ENCODE results near the gene PLRG1. TPM values are rescaled to one million over a fixed set of nuclear protein-coding genes. Genes with fewer than 3 reads are reported as not detected.

Gene PLRG1
- total RNA-seq, 1 donor, result 60.6 TPM

GRCh38 chr4:154583677-154584076 is 33.5 kb upstream of the PLRG1 start:
- H3K27me3 ChIP-seq (ENCODE audit: insufficient read depth, low read length), result peaks cover 4% of the 10 kb centered on the region
- H3K4me3 ChIP-seq (ENCODE audit: low read length), result no peak overlapping the region
- no peaks in the 10 kb centered on the region for H3K4me1 ChIP-seq (ENCODE audit: insufficient read depth, low read length)
- H3K9me3 ChIP-seq (ENCODE audit: low read depth, low read length), result no peaks in the 10 kb centered on the region

- no peak overlapping the region for H3K4me3 ChIP-seq (ENCODE audit: low read length)
- no peaks in the 10 kb centered on the region for H3K4me1 ChIP-seq (ENCODE audit: insufficient read depth, low read length)
- no peaks in the 10 kb centered on the region for H3K9me3 ChIP-seq (ENCODE audit: low read depth, low read length)
- peaks cover 4% of the 10 kb centered on the region for H3K27me3 ChIP-seq (ENCODE audit: insufficient read depth, low read length)
Observed at GRCh38 chr4:154583230-154583629, 33.0 kb upstream of the PLRG1 start.

- H3K27me3 ChIP-seq (ENCODE audit: insufficient read depth, low read length), result peaks cover 4% of the 10 kb centered on the region
- no peaks in the 10 kb centered on the region for H3K4me1 ChIP-seq (ENCODE audit: insufficient read depth, low read length)
- no peak overlapping the region for H3K4me3 ChIP-seq (ENCODE audit: low read length)
- H3K9me3 ChIP-seq (ENCODE audit: low read depth, low read length), result no peaks in the 10 kb centered on the region
Observed at GRCh38 chr4:154582723-154583122, 32.5 kb upstream of the PLRG1 start.

DNA sequence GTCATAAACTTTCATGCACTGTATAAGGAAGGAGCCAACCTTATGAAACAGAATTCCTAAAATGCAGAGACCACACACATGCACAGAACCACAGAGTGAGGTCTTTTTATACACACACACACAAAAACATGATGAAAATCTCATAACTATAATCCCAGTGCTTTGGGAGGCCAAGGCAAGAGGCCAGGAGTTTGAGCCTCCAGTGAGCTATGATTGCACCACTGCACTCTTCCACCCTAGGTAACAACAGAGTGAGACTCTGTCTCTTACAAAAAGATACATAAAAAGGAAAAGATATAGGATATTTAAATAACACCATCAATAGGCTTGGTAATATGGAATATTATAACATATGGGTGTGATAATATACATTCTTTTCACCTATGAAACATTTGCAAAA is 29.7 kb upstream of the PLRG1 start:
- Histone ChIP-seq H3K4me1 (ENCODE audit: insufficient read depth, low read length) (no peaks in the 10 kb centered on the region), H3K9me3 (ENCODE audit: low read depth, low read length) (no peaks in the 10 kb centered on the region), H3K4me3 (ENCODE audit: low read length) (no peak overlapping the region), H3K27me3 (ENCODE audit: insufficient read depth, low read length) (peaks cover 11% of the 10 kb centered on the region)

- peaks cover 11% of the 10 kb centered on the region for H3K27me3 ChIP-seq (ENCODE audit: insufficient read depth, low read length)
- H3K4me1 ChIP-seq (ENCODE audit: insufficient read depth, low read length), result no peaks in the 10 kb centered on the region
- H3K9me3 ChIP-seq (ENCODE audit: low read depth, low read length), result no peaks in the 10 kb centered on the region
- no peak overlapping the region for H3K4me3 ChIP-seq (ENCODE audit: low read length)
Observed at GRCh38 chr4:154578919-154579318, 28.7 kb upstream of the PLRG1 start.

DNA sequence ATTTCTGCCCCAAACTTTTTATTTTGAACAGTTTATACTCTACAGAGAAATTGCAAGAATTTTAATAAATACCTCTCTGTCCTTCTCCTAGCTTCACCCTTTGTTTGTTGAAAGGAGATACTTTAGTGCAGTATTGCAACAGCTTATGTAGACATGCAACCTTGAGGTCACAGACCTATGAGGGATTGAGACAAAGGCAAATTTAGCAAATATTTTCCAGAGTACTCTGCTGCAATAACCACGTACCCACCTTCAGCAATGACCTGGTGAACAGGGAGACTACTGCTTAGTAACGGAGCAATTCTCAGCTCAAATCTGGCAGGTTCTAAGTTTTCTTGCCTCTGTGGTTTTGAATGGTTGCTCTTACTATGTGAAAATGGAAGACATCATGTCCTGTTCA is 27.1 kb upstream of the PLRG1 start:
- H3K4me3 ChIP-seq (ENCODE audit: low read length), result no peak overlapping the region
- H3K9me3 ChIP-seq (ENCODE audit: low read depth, low read length), result no peaks in the 10 kb centered on the region
- H3K27me3 ChIP-seq (ENCODE audit: insufficient read depth, low read length), result peaks cover 11% of the 10 kb centered on the region
- no peaks in the 10 kb centered on the region for H3K4me1 ChIP-seq (ENCODE audit: insufficient read depth, low read length)

- Histone ChIP-seq H3K4me1 (ENCODE audit: insufficient read depth, low read length) (no peaks in the 10 kb centered on the region), H3K27me3 (ENCODE audit: insufficient read depth, low read length) (peaks cover 7% of the 10 kb centered on the region), H3K9me3 (ENCODE audit: low read depth, low read length) (no peaks in the 10 kb centered on the region), H3K4me3 (ENCODE audit: low read length) (no peak overlapping the region)
Observed at GRCh38 chr4:154574311-154574710, 24.1 kb upstream of the PLRG1 start.

DNA sequence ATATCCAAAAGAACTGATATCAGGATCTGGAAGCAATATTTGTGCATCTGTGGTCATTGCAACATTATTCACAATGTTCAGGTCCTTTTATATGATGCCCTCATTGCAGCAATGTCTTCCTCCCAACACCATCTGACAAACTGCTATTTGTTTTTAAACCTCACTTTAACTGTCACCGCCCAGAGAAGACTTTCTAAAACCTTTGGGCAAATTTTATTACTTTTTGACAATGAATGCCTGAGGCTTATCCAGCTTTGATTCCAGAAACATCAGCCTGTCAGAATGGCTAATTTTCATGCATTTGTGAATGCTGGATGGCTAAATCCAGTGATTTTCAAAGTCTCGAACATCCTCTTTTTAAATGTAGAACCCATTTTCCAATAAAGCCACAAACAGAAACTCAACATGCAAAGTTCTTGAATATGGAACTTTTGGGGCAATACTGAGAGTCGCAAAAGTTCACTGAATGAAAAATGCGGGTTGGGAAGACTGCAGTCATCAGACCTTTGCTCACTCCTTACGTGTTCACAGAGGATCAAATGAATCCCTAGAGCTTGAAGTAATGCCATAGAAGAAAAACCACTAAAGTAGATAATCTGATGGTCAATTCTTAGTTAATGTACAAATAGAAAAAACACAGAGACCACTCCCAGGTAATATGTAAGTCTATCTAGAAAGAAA is 23.1 kb upstream of the PLRG1 start:
- H3K4me1 ChIP-seq (ENCODE audit: insufficient read depth, low read length), result no peaks in the 10 kb centered on the region
- no peaks in the 10 kb centered on the region for H3K9me3 ChIP-seq (ENCODE audit: low read depth, low read length)
- peaks cover 7% of the 10 kb centered on the region for H3K27me3 ChIP-seq (ENCODE audit: insufficient read depth, low read length)
- no peak overlapping the region for H3K4me3 ChIP-seq (ENCODE audit: low read length)

- Histone ChIP-seq H3K27me3 (ENCODE audit: insufficient read depth, low read length) (no peaks in the 10 kb centered on the region), H3K4me3 (ENCODE audit: low read length) (no peak overlapping the region), H3K9me3 (ENCODE audit: low read depth, low read length) (no peaks in the 10 kb centered on the region), H3K4me1 (ENCODE audit: insufficient read depth, low read length) (no peaks in the 10 kb centered on the region)
Observed at GRCh38 chr4:154569584-154569983, 19.4 kb upstream of the PLRG1 start.

DNA sequence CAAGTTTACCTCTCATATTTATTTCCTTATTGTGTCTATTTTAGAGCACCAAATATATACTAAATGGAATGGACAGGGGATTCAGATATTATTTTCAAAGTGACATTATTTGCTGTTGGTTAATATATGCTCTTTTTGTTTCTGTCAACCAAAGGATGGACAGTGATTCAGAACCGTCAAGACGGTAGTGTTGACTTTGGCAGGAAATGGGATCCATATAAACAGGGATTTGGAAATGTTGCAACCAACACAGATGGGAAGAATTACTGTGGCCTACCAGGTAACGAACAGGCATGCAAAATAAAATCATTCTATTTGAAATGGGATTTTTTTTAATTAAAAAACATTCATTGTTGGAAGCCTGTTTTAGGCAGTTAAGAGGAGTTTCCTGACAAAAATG is 18.8 kb upstream of the PLRG1 start:
- Histone ChIP-seq H3K9me3 (ENCODE audit: low read depth, low read length) (no peaks in the 10 kb centered on the region), H3K4me3 (ENCODE audit: low read length) (no peak overlapping the region), H3K27me3 (ENCODE audit: insufficient read depth, low read length) (no peaks in the 10 kb centered on the region), H3K4me1 (ENCODE audit: insufficient read depth, low read length) (no peaks in the 10 kb centered on the region)

- Histone ChIP-seq H3K4me3 (ENCODE audit: low read length) (no peak overlapping the region), H3K27me3 (ENCODE audit: insufficient read depth, low read length) (no peaks in the 10 kb centered on the region)
Observed at GRCh38 chr4:154566639-154567204, 16.5 kb upstream of the PLRG1 start.

GRCh38 chr4:154565704-154566103 is 15.5 kb upstream of the PLRG1 start:
- Histone ChIP-seq H3K9me3 (ENCODE audit: low read depth, low read length) (no peaks in the 10 kb centered on the region), H3K4me3 (ENCODE audit: low read length) (no peak overlapping the region), H3K27me3 (ENCODE audit: insufficient read depth, low read length) (no peaks in the 10 kb centered on the region), H3K4me1 (ENCODE audit: insufficient read depth, low read length) (no peaks in the 10 kb centered on the region)

More at GRCh38 chr4:154566639-154567204, 16.5 kb upstream of the PLRG1 start:
- H3K4me1 ChIP-seq (ENCODE audit: insufficient read depth, low read length), result no peaks in the 10 kb centered on the region
- no peaks in the 10 kb centered on the region for H3K9me3 ChIP-seq (ENCODE audit: low read depth, low read length)

- no peaks in the 10 kb centered on the region for H3K27me3 ChIP-seq (ENCODE audit: insufficient read depth, low read length)
- H3K4me3 ChIP-seq (ENCODE audit: low read length), result no peak overlapping the region
- no peaks in the 10 kb centered on the region for H3K9me3 ChIP-seq (ENCODE audit: low read depth, low read length)
- no peaks in the 10 kb centered on the region for H3K4me1 ChIP-seq (ENCODE audit: insufficient read depth, low read length)
Observed at GRCh38 chr4:154564311-154564710, 14.1 kb upstream of the PLRG1 start.

DNA sequence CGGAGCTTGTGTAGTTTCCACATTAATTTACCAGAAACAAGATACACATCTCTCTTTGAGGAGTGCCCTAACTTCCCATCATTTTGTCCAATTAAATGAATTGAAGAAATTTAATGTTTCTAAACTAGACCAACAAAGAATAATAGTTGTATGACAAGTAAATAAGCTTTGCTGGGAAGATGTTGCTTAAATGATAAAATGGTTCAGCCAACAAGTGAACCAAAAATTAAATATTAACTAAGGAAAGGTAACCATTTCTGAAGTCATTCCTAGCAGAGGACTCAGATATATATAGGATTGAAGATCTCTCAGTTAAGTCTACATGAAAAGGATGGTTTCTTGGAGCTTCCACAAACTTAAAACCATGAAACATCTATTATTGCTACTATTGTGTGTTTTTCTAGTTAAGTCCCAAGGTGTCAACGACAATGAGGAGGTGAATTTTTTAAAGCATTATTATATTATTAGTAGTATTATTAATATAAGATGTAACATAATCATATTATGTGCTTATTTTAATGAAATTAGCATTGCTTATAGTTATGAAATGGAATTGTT is 12.6 kb upstream of the PLRG1 start, which contains the start of gene FGB:
Gene FGB, plus strand, starts transcription at position 315 of the 558 bp plus-strand sequence. Its CDS starts 8 bp downstream, at position 323.
- H3K9me3 ChIP-seq (ENCODE audit: low read depth, low read length), result no peaks in the 10 kb centered on the region
- H3K27me3 ChIP-seq (ENCODE audit: insufficient read depth, low read length), result no peaks in the 10 kb centered on the region
- no peak within 1 kb of the TSS for H3K4me3 ChIP-seq (ENCODE audit: low read length)
- no peaks in the 10 kb centered on the region for H3K4me1 ChIP-seq (ENCODE audit: insufficient read depth, low read length)

DNA sequence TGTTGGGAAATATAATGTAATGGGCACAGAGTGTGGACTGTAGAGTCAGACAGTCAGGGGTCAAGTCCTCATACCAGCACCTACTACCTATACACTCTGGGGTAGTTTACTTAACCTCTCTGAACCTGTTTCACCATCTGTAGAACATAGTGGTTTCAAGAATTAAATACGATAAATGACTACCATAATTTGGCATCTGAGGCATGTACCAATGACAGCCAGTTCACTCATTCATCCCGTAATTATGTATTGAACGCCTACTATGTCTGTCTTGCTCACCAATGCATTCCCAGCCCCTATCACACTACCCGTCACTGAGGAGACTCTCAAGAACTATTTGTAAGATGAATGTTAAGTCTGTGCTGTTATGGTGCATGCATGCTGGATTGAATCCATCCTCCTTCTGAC is 10.6 kb upstream of the PLRG1 start:
- H3K4me1 ChIP-seq (ENCODE audit: insufficient read depth, low read length), result no peaks in the 10 kb centered on the region
- no peak overlapping the region for H3K4me3 ChIP-seq (ENCODE audit: low read length)
- no peaks in the 10 kb centered on the region for H3K27me3 ChIP-seq (ENCODE audit: insufficient read depth, low read length)
- H3K9me3 ChIP-seq (ENCODE audit: low read depth, low read length), result no peaks in the 10 kb centered on the region

DNA sequence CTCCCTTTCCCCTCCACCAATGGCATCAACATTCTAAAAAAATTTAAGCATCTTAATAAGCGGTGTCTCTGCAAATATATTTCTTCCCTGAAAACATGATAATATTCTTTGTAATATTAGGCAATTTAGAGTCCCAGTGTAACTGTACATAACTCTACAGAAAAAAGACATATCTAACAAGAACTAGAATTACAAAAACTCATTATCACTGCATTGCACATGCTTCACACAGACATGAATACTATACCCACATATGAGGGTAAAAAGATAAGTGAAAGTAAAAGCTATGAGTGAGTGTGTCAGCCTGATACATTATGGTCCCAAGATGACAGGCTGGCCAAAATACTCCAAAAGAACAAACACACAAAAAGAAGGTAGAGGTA is 10.2 kb upstream of the PLRG1 start:
- Histone ChIP-seq H3K9me3 (ENCODE audit: low read depth, low read length) (no peaks in the 10 kb centered on the region), H3K27me3 (ENCODE audit: insufficient read depth, low read length) (no peaks in the 10 kb centered on the region), H3K4me3 (ENCODE audit: low read length) (no peak overlapping the region), H3K4me1 (ENCODE audit: insufficient read depth, low read length) (no peaks in the 10 kb centered on the region)

All from mononuclear cell (primary cell).